ENCODE measurements around the gene ZNF564.

- TF ChIP-seq POLR2A (IDR thresholded peaks at IDR 0.05) (no peak), CTCF (IDR thresholded peaks at IDR 0.05) (no peak)
These were observed 24.0 kb downstream of the ZNF564 start for GRCh38 chr19:12527034-12527836.
